Endothelial cell of hepatic sinusoid (primary cell): ENCODE results near the gene ARG1.

Experiments used
- in situ Hi-C: cut with HindIII; loops from 2 replicates; pipeline ENCODE4 v1.10.0; 2017; ENCODE audit warnings: low sequenced_read_pairs

Gene ARG1

GRCh38 chr6:131575834-131576478 lies 2.9 kb downstream of the ARG1 start:
- in situ Hi-C loops: no loop called here

- in situ Hi-C loops: no loop called here
Measured at GRCh38 chr6:131581523-131581922, 8.5 kb downstream of the ARG1 start.

- in situ Hi-C loops: no loop called here
Measured at GRCh38 chr6:131586543-131586942, 13.5 kb downstream of the ARG1 start.

- in situ Hi-C loops: no loop called here
Measured at GRCh38 chr6:131587909-131588308, 14.9 kb downstream of the ARG1 start.

- in situ Hi-C loops: no loop called here
Measured at GRCh38 chr6:131588643-131589042, 15.6 kb downstream of the ARG1 start.

- in situ Hi-C loops: no loop called here
Measured at GRCh38 chr6:131592935-131593334, 19.9 kb downstream of the ARG1 start.

- in situ Hi-C loops: no loop called here
Measured at GRCh38 chr6:131594074-131594473, 21.0 kb downstream of the ARG1 start.

- in situ Hi-C loops: no loop called here
Measured at GRCh38 chr6:131597446-131597845, 24.4 kb downstream of the ARG1 start.

- in situ Hi-C loops: no loop called here
Measured at GRCh38 chr6:131600716-131601115, 27.7 kb downstream of the ARG1 start.

- in situ Hi-C loops: no loop called here
Measured at GRCh38 chr6:131602781-131603312, 29.8 kb downstream of the ARG1 start.

GRCh38 chr6:131613296-131613925 lies 40.4 kb downstream of the ARG1 start:
- in situ Hi-C loops: no loop called here

GRCh38 chr6:131615275-131615674 lies 42.2 kb downstream of the ARG1 start:
- in situ Hi-C loops: no loop called here

GRCh38 chr6:131627724-131628682 lies 55.0 kb downstream of the ARG1 start, which contains the start of gene MED23:
MED23 (minus strand) TSS chr6:131628242; CDS start chr6:131628049, 193 bp downstream.
- in situ Hi-C loops: no loop called here

- in situ Hi-C loops: no loop called here
Measured at GRCh38 chr6:131628726-131629125, 55.7 kb downstream of the ARG1 start.

- in situ Hi-C loops: no loop called here
Measured at GRCh38 chr6:131629651-131630050, 56.6 kb downstream of the ARG1 start.

GRCh38 chr6:131631625-131632289 lies 58.7 kb downstream of the ARG1 start:
- in situ Hi-C loops: no loop called here
